ENCODE measurements around the gene RBM38.

DNA sequence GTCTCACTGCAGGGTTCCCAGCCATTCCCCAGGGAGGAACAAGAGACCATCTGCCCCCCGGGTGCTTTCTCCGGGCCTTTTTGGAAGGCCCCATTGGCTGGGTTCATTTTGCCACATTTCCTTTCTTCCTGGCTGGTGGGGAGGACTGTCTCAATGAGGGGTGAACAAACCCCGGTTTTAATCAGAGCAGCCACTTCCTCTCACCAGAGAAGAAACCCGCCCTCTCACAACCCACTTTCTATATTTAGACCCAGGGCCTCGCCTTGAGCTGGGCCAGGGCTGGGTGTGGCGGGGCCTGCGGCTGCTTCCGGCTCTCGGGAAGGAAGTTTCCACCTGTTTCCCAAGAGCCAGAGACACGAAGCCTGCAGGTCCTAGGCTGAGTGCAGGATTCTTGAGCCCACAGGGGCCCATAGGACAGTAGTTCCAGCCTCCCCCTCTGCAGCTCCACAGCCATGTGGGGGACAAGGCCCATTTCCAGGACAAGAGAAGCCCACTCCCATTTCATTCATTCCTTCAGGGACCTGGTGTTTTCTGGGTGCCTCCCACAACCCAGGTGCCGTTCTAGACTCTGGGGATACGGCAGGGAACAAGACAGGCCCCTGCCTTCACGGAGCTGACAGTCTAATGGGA lies 41.8 kb downstream of the RBM38 start:
- TF ChIP-seq, protein P1, sequence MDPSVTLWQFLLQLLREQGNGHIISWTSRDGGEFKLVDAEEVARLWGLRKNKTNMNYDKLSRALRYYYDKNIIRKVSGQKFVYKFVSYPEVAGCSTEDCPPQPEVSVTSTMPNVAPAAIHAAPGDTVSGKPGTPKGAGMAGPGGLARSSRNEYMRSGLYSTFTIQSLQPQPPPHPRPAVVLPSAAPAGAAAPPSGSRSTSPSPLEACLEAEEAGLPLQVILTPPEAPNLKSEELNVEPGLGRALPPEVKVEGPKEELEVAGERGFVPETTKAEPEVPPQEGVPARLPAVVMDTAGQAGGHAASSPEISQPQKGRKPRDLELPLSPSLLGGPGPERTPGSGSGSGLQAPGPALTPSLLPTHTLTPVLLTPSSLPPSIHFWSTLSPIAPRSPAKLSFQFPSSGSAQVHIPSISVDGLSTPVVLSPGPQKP (IDR thresholded peaks at IDR 0.05; ENCODE audit: borderline replicate concordance, low read depth, low read length), result no peak
- no peak for TF ChIP-seq MAFK (IDR thresholded peaks at IDR 0.05; ENCODE audit: low read depth, low read length)
- TF ChIP-seq, protein P2, sequence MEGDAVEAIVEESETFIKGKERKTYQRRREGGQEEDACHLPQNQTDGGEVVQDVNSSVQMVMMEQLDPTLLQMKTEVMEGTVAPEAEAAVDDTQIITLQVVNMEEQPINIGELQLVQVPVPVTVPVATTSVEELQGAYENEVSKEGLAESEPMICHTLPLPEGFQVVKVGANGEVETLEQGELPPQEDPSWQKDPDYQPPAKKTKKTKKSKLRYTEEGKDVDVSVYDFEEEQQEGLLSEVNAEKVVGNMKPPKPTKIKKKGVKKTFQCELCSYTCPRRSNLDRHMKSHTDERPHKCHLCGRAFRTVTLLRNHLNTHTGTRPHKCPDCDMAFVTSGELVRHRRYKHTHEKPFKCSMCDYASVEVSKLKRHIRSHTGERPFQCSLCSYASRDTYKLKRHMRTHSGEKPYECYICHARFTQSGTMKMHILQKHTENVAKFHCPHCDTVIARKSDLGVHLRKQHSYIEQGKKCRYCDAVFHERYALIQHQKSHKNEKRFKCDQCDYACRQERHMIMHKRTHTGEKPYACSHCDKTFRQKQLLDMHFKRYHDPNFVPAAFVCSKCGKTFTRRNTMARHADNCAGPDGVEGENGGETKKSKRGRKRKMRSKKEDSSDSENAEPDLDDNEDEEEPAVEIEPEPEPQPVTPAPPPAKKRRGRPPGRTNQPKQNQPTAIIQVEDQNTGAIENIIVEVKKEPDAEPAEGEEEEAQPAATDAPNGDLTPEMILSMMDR (conservative IDR thresholded peaks at IDR 0.05; ENCODE audit: low read depth, low read length), result no peak
- TF ChIP-seq BHLHE40 (IDR thresholded peaks at IDR 0.05; ENCODE audit: low read depth, low read length), result no peak
- no peak for TF ChIP-seq SMC3 (IDR thresholded peaks at IDR 0.05; ENCODE audit: low read depth, low read length)
- no peak for TF ChIP-seq CEBPB (IDR thresholded peaks at IDR 0.05; ENCODE audit: low read depth, low read length)
- no peak for TF ChIP-seq POLR2A (IDR thresholded peaks at IDR 0.05; ENCODE audit: low read depth, low read length)
- TF ChIP-seq RAD21 (IDR thresholded peaks at IDR 0.05; ENCODE audit: low read length), result no peak
- no peak for TF ChIP-seq CHD1 (IDR thresholded peaks at IDR 0.05; ENCODE audit: low read depth, low read length)
- TF ChIP-seq NFE2L2 (IDR thresholded peaks at IDR 0.05; ENCODE audit: low read depth, low read length), result no peak
- TF ChIP-seq RFX5 (IDR thresholded peaks at IDR 0.05; ENCODE audit: low read depth, low read length), result no peak
- TF ChIP-seq FOS (IDR thresholded peaks at IDR 0.05; ENCODE audit: low read depth, low read length), result no peak

Measured in IMR-90 (cell line).